ENCODE data around the gene R3HDM2.

- no peak for TF ChIP-seq GATA2 (IDR thresholded peaks at IDR 0.05; ENCODE audit: low read depth, low read length)
- TF ChIP-seq GATA3 (IDR thresholded peaks at IDR 0.05; ENCODE audit: low read depth, low read length) = no peak
Measured at GRCh38 chr12:57214398-57214781, 216.5 kb downstream of the R3HDM2 start.

All from SH-SY5Y (cell line).